NCI-H1417 treated with DMSO at 0.1 percent for 48 hours (cell line): Measurements from ENCODE around the gene ITLN2.
"Not testable (repeated sequence)": the region's sequence is repeated elsewhere in the genome, so short reads cannot be mapped to it uniquely, and the experiment has no call there.

Experiments
- DNase-seq: peaks from one replicate; lab custom pipeline; 2025; lab: John Stamatoyannopoulos, UW

ITLN2 gene

DNA sequence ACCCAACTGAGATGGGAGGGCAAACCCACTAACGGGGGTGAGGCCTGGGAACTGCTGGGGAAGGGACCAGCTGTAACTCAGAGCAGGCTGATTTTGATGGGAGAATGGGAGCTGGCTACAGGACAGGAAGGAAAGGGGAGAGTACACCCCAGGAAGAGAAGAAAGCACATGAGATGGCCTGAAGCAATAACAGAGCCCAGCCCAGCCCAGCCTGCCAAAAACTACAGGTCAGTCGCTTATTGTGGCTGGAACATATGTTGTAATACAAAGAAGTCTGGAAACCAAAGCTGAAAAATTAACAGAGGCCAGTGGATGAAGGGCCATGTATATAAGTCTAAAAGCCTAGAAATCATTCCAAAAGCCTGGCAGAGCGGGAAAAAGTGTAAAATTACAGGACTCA is 1.6 kb downstream of the ITLN2 start:
- DNase-seq = no peak

- DNase-seq = no peak
These were observed 2.5 kb downstream of the ITLN2 start for GRCh38 chr1:160952129-160952510.

DNA sequence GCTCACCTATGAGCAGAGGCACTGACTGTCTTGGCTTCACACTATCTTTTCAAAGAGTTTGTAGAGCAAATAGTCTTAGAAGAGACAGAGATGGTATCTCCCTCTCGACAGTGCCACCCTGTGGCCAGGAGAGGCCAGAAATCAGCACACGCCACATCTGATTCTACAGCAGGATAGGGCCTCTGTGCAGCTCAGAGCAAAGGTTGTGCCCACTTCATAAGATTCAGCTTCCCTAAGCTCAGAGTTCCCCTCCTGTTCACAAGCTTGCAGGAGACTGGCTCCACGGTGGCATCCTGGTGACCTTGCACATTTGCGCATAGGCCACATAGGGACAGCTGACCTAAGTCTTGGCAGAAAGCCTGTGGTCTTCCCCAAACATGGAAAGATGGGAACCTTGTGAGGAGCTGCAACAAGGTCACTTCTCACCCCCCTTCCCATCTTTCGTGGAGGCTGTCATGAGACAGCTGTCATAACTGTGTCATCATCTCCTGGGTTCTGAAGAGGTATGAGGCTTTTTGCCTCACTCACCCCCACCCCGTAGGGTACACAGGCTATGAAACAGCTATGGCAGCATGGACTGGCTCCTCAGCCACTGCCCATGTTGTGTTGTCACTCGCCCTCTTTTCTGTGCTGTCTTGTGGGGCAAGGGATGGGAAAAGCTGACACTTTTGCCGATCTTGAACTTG is 3.0 kb downstream of the ITLN2 start:
- DNase-seq = no peak

DNA sequence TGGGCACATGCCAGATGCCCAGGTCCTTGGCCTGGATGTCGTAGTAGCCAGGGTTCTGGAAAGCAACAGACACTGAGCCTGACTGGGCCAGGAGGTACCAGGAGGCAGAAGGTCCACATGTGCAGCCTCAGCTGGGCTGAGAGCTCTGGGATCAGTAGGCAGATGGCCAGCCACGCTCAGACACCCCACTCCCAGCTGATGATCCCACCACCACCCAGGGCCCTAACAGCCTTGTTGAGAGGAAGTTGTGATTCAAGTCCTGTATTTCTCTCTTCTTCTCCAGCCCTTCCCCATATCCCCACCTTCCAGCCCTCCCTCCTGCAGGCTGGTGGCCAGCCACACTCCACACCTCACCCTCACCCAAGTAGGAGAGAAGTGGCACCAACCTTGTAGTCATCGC is 4.0 kb downstream of the ITLN2 start:
- no peak for DNase-seq

GRCh38 chr1:160949881-160950280 is 4.7 kb downstream of the ITLN2 start:
- DNase-seq = no peak

GRCh38 chr1:160949216-160949880 is 5.3 kb downstream of the ITLN2 start:
- DNase-seq = not testable (repeated sequence)

- DNase-seq = not testable (repeated sequence)
These were observed 7.3 kb downstream of the ITLN2 start for GRCh38 chr1:160947174-160947759.

GRCh38 chr1:160945881-160946280 is 8.7 kb downstream of the ITLN2 start:
- DNase-seq = not testable (repeated sequence)

DNA sequence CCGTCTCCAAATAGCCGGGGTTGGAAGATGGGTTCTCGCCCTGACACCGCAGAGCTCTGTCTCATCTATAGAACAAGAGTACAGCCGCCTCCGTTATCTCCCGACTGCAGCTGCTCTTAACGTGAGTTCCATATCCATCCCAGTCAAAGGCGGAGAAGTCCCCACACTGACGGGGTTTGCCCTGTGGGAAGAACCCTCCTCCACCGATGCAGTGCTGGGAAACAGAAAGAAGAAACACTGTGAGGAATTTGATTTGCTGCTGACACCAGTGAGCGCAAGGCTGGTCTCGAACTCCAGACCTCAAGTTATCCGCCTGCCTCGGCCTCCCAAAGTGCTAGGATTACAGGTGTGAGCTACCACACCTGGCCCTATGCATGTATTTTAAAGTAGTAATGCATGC is 9.5 kb downstream of the ITLN2 start:
- DNase-seq = no peak

DNA sequence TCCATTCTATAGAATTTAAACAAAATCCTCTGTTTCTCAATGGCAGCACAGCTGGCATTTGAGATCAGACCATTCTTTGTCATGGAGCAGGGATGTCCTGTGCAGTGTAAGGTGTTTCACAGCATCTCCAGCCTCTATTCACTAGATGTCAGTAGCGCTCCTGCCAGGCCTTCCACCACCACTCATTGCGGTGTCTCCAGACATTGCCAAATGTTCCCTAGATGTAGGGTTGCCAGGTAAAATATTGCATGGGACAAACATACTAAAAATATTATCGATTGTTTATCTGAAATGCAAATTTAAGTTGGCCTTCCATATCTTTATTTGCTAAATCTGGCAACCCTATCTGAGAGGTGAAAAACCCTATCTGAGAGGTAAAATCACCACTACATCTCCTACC is 11.7 kb downstream of the ITLN2 start:
- DNase-seq = no peak

- not testable (repeated sequence) for DNase-seq
These were observed 17.9 kb downstream of the ITLN2 start for GRCh38 chr1:160936666-160937065.

- no peak for DNase-seq
These were observed 18.9 kb downstream of the ITLN2 start for GRCh38 chr1:160935527-160936258.

- DNase-seq = not testable (repeated sequence)
These were observed 21.3 kb downstream of the ITLN2 start for GRCh38 chr1:160933305-160933704.

- no peak for DNase-seq
These were observed 28.9 kb downstream of the ITLN2 start for GRCh38 chr1:160925652-160926244.

- DNase-seq = no peak
These were observed 29.6 kb downstream of the ITLN2 start for GRCh38 chr1:160924791-160925651.

DNA sequence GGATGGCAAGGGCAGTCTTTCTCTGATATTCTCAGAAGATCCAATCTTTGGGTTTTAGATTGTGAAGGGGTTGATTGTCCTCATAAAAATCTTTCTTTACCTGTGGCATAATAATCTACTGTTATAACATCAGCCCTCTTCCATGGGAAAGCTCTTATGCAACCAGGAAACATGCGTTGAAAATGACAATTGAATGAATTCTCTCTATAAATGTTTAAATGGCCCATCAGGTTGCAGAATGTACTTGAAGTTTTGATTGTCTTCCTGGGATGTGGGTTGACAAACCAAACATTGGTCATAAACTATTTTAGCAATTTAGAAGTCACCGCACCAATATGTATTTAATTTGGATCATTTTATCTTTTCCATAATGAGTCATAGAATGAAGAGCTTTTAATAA is 37.9 kb downstream of the ITLN2 start:
- no peak for DNase-seq

GRCh38 chr1:160913229-160913628 is 41.4 kb downstream of the ITLN2 start:
- DNase-seq = not testable (repeated sequence)

GRCh38 chr1:160911925-160912324 is 42.7 kb downstream of the ITLN2 start:
- no peak for DNase-seq

GRCh38 chr1:160911441-160911840 is 43.2 kb downstream of the ITLN2 start:
- no peak for DNase-seq

GRCh38 chr1:160910170-160910750 is 44.3 kb downstream of the ITLN2 start:
- no peak for DNase-seq

DNA sequence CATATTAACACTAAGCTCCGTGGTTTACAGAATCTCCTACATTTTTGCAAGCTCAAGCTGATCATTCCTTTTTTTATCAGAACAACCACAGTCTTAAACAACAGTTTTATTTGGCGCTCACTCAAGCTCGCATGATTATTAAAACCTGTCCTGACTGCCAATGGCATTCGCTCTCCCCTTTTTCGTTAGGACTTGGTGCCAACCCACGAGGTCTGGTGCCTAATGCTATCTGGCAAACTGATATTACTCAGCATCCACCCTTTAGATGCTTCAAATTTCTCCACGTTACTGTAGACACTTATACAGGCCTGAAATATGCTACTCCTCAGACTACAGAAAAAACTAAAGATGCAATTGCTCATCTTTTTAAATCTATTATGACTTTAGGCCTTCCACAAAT is 46.6 kb downstream of the ITLN2 start:
- DNase-seq = no peak
